GM12801 (cell line): ENCODE results near the gene BHLHE23.

ENCODE experiments used
- TF ChIP-seq, protein P1 (sequence below): IDR thresholded peaks from one replicate; pipeline ENCODE4 v1.5.1; 2011; ENCODE audit warnings: control low read depth; ENCODE audit not compliant: insufficient read length; ENCODE audit errors: extremely low read depth

Gene BHLHE23

DNA sequence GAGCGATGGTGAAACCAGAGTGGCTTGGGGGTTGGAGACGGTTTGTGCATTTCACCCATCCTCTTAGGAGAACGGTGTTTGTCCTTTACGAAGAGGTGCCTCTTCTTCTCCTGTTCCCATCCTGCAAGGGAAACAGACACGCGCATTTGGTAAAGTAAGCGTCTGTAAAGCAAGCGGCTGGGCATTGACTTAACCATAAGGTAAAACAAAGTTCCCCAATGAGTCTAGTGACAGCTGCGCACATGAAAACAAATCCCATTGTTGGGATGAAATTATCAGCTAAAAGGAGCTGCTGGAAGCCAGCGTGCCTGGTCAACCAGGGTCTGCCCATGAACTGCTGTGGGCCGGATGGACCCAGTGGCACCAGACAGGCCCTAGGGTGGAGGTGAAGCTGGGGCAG lies 5.8 kb downstream of the BHLHE23 start:
- TF ChIP-seq, protein P1, sequence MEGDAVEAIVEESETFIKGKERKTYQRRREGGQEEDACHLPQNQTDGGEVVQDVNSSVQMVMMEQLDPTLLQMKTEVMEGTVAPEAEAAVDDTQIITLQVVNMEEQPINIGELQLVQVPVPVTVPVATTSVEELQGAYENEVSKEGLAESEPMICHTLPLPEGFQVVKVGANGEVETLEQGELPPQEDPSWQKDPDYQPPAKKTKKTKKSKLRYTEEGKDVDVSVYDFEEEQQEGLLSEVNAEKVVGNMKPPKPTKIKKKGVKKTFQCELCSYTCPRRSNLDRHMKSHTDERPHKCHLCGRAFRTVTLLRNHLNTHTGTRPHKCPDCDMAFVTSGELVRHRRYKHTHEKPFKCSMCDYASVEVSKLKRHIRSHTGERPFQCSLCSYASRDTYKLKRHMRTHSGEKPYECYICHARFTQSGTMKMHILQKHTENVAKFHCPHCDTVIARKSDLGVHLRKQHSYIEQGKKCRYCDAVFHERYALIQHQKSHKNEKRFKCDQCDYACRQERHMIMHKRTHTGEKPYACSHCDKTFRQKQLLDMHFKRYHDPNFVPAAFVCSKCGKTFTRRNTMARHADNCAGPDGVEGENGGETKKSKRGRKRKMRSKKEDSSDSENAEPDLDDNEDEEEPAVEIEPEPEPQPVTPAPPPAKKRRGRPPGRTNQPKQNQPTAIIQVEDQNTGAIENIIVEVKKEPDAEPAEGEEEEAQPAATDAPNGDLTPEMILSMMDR, result no peak

DNA sequence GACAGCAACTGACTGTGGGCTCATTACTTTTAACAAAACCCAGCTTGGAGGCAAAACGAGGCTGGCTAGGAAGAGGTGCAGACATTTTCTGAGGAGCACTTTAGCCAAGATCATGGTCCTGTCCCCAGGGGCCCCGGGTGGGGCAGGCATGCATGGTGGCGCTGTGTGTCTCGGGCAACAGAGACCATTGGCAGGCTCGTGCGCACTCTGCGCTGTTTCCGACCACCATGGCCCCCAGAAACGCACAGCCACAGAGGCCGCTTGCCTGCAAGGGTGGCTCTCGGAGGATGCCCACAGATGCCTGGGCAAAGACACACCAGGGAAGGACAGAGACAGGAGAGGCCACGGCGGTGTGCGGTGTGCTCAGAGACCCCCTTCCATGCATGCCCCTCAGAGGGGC lies 6.7 kb downstream of the BHLHE23 start:
- TF ChIP-seq, protein P1, result no peak

DNA sequence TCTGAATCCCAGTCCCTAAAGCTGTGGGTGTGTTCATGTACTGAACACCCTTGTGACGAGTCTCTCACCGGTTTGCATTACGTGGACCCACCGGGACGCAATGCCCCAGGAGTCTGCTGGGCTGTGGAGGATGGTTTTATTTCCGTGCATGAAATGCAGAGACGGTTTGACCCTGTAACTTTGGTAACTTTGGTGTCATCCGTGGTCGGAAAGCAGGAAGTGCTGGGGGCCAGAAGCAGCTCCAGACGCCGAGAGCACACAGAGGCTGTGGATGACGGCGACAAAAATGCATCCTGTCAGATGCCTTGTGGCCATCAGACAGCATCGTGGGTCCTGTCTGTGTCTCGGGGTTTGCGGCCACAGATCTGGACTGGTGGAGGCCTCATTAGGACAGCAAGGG lies 7.2 kb downstream of the BHLHE23 start:
- TF ChIP-seq, protein P1, result no peak

DNA sequence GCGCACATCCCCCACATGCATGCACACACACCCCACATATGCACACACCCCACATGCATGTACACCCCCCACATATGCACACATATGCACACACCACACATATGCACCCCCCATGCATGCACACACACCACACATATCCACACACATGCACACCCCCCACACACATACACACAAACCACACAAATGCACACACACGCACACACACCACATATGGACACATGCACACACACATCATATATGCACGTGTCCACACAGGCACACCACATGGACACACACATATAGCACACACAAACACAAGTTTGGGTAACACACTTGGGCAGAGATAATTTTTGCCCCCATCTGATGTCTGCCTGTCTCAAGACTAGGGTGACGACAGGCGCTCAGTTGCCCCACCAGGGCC lies 8.3 kb downstream of the BHLHE23 start:
- TF ChIP-seq, protein P1, result no peak

DNA sequence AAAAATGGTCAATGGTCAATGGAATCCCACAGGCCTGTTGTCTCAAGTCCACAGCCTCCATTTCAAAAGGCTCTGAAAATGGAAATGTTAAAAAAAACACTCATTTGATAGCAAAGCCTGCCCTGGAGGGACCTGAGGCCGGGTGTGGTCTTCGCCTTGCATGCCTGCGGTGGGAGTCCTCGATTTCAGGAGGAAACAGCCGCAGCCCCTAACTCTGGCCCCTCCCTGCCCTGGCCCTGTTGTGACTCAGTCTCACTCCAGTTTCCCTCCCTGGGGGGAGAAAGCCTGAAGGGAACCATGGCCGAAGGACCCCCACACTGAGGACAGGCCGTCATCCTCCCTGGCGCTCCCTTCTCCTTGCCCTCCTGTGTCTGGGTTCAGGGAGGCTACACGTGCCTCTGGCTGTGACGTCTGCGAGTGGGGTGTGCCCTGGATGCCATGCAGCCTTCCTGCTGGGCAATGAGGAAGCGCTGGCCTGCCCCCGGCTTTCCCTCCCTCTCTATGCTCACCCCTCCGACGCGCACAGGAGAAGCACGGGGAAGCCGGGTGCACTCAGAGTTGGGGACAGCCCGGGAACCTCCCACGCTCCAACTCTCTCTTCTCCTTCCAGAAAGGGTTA lies 9.2 kb downstream of the BHLHE23 start:
- TF ChIP-seq, protein P1, result no peak

DNA sequence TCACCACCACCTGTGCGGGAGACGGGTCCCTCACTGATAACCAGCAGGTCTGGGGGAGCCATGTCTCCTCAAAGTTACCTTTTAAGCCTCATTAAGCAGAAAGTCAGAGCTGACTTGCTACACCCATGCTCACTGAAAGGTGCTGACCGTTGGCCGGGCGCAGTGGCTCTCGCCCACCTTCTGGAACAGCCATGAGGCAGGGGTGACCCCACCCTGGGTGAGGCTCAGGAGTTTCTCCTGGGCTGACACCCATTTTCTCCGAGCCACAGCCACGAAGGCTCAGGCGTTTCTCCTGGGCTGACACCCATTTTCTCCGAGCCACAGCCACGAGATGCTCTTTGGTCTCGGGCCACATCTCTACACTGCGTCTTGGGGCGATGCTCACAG lies 10.2 kb downstream of the BHLHE23 start:
- TF ChIP-seq, protein P1, result no peak

DNA sequence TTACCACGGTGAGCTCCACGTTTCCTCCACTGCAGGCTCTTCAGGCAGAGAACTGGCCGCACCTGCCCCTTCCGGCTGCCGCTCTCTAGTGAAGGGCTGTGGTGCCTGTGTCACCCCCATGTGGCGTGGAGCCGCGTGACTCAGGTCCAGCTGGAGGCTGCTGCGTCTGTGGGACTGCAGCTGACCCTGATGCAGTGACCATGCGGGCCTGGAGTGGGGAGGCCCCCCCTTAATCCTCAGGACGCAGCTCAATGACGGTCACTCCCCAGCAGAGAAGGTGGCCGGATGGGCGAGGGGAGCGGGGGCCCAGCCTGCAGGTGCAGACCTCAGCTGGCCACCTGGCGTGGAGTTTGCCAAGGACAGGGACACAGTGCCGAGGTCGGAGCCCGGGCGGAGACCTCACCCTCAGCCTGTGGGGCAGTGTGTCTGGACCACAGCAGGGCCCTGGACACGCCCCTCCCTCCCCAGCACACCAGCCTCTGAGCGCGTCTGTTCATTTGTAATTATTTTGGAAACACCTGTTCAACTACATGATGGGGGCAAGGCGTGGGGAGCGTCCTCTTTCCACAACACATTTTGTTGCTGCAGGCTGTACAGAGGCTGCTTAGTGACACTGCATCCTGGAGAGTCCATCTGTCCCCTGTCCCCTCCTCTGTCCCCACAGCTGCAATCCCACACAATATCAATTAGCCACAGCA lies 10.7 kb downstream of the BHLHE23 start:
- TF ChIP-seq, protein P1, result no peak
